Trophoblast cell (in vitro differentiated cells and primary cell): ENCODE results near the gene AFF4.

Experiments
- DNase-seq, 2 donors: peaks; one replicate each; pipeline ENCODE4 v3.0.0-alpha.2; 2016
- H2AFZ ChIP-seq: 2 replicates; pipeline ENCODE4 v1.6.1; 2013; ENCODE audit warnings: low read length, moderate library complexity, mild to moderate bottlenecking; ENCODE audit not compliant: insufficient read depth, poor library complexity
- H2AK5ac ChIP-seq: 2 replicates; pipeline ENCODE4 v1.6.1; 2013; ENCODE audit warnings: mild to moderate bottlenecking, low read length
- H2BK120ac ChIP-seq: 2 replicates; pipeline ENCODE4 v1.6.1; 2013; ENCODE audit warnings: low read length, mild to moderate bottlenecking, moderate library complexity; ENCODE audit not compliant: insufficient read depth, poor library complexity
- H2BK12ac ChIP-seq: 2 replicates; pipeline ENCODE4 v1.6.1; 2013; ENCODE audit warnings: mild to moderate bottlenecking, low read length, moderate library complexity
- H2BK5ac ChIP-seq: 2 replicates; pipeline ENCODE4 v1.6.1; 2013; ENCODE audit warnings: low read length, low read depth, moderate library complexity, mild to moderate bottlenecking; ENCODE audit not compliant: poor library complexity
- H3K14ac ChIP-seq: 2 replicates; pipeline ENCODE4 v1.6.1; 2013; ENCODE audit warnings: mild to moderate bottlenecking, low read length
- H3K18ac ChIP-seq: 2 replicates; pipeline ENCODE4 v1.6.1; 2013; ENCODE audit warnings: mild to moderate bottlenecking, low read length
- H3K23ac ChIP-seq: 2 replicates; pipeline ENCODE4 v1.6.1; 2013; ENCODE audit warnings: low read length
- H3K27ac ChIP-seq: 2 replicates; pipeline ENCODE4 v1.5.1; 2013; ENCODE audit warnings: low read depth, mild to moderate bottlenecking, inconsistent platforms, low read length, moderate library complexity
- H3K27me3 ChIP-seq: 2 replicates; pipeline ENCODE4 v1.6.1; 2013; ENCODE audit warnings: inconsistent platforms, mild to moderate bottlenecking, low read length, moderate library complexity; ENCODE audit not compliant: insufficient read depth
- H3K36me3 ChIP-seq, 2 experiments: 1 replicate in 1 of 2; 2 replicates in 1 of 2; pipeline ENCODE4 v1.6.1; 2013; ENCODE audit warnings: low read length in 2 of 2, mild to moderate bottlenecking in 2 of 2, moderate library complexity in 1 of 2; ENCODE audit not compliant: insufficient read depth in 2 of 2, control insufficient read depth in 1 of 2
- H3K4ac ChIP-seq: 2 replicates; pipeline ENCODE4 v1.6.1; 2013; ENCODE audit warnings: low read depth, mild to moderate bottlenecking, low read length, moderate library complexity
- H3K4me1 ChIP-seq, 2 experiments: 1 replicate in 1 of 2; 2 replicates in 1 of 2; pipeline ENCODE4 v1.6.1; 2013; ENCODE audit warnings: low read length in 2 of 2, mild to moderate bottlenecking in 2 of 2, moderate library complexity in 1 of 2; ENCODE audit not compliant: insufficient read depth in 2 of 2, control insufficient read depth in 1 of 2
- H3K4me2 ChIP-seq: 2 replicates; pipeline ENCODE4 v1.6.1; 2013; ENCODE audit warnings: inconsistent platforms, mild to moderate bottlenecking, low read length, moderate library complexity
- H3K4me3 ChIP-seq: 2 replicates; pipeline ENCODE4 v1.5.1; 2013; ENCODE audit warnings: mild to moderate bottlenecking, low read depth, low read length, inconsistent platforms
- H3K79me1 ChIP-seq: one replicate; pipeline ENCODE4 v1.6.1; 2013; ENCODE audit warnings: low read length
- H3K79me2 ChIP-seq: 2 replicates; pipeline ENCODE4 v1.6.1; 2013; ENCODE audit warnings: low read length, mild to moderate bottlenecking; ENCODE audit not compliant: control insufficient read depth, insufficient read depth, poor library complexity
- H3K9ac ChIP-seq: 2 replicates; pipeline ENCODE4 v1.6.1; 2013; ENCODE audit warnings: mild to moderate bottlenecking, low read length
- H3K9me3 ChIP-seq: 2 replicates; pipeline ENCODE4 v1.6.1; 2013; ENCODE audit warnings: low read depth, mild to moderate bottlenecking, control low read depth, inconsistent platforms, low read length; ENCODE audit not compliant: insufficient read depth
- H4K12ac ChIP-seq: 2 replicates; pipeline ENCODE4 v1.6.1; 2013; ENCODE audit warnings: low read depth, mild to moderate bottlenecking, low read length, moderate library complexity
- H4K8ac ChIP-seq: 2 replicates; pipeline ENCODE4 v1.6.1; 2013; ENCODE audit warnings: low read depth, mild to moderate bottlenecking, low read length, moderate library complexity
- H4K91ac ChIP-seq: one replicate; pipeline ENCODE4 v1.6.1; 2013; ENCODE audit warnings: low read depth, mild to moderate bottlenecking, low read length, moderate library complexity
- WGBS: extraction: QIAGEN DNeasy Blood & Tissue Kit; methylation state at CpG from one replicate; pipeline ENCODE4 v1.1.7; 2013; ENCODE audit warnings: missing lambda C conversion rate; ENCODE audit not compliant: insufficient read length, insufficient coverage; ENCODE audit errors: extremely low coverage; 5-methylcytosine and 5-hydroxymethylcytosine counted together

AFF4 gene

DNA sequence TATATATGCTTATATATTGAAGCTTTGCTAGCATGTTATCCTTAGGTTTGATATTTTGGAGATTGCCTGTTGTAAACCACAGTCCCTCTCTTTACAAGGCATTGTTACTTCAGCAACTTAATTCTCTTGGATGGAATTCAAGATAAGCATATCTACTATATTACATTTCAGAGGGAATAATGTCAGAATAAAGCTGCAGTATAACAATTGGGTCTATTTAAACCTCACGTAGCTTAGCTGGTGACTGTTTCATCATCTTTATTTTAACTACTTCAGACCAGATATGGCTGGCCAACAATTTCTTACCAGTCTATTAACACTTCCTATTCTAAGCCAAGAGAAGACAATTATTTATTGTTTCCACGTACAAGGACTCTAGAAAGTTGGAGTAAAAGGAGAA, 35.8 kb upstream of the AFF4 start:
- Histone ChIP-seq H2BK12ac (no peak overlapping the region), H3K9me3 (no peaks in the 10 kb centered on the region), H4K8ac (no peak overlapping the region), H3K4me3 (no peak overlapping the region), H4K91ac (no peak overlapping the region), H3K23ac (no peak overlapping the region), H2AFZ (no peak overlapping the region), H3K9ac (no peak overlapping the region), H3K18ac (no peak overlapping the region), H2BK5ac (no peak overlapping the region), H4K12ac (no peak overlapping the region), H3K14ac (no peak overlapping the region), H3K4me2 (no peak overlapping the region), H3K27ac (no peak overlapping the region), H3K4me1 (no peaks in the 10 kb centered on the region), H2BK120ac (no peak overlapping the region), H3K79me2 (no peaks in the 10 kb centered on the region), H3K79me1 (no peaks in the 10 kb centered on the region), H2AK5ac (no peak overlapping the region), H3K27me3 (no peaks in the 10 kb centered on the region), H3K36me3 (peaks cover 8 to 11% of the 10 kb centered on the region in 2 experiments), H3K4ac (no peak overlapping the region)
- no peak for DNase-seq
- no CpG with 5 or more reads among the region's 2 CpGs for WGBS

- Histone ChIP-seq H2AFZ (no peak overlapping the region), H3K9me3 (no peaks in the 10 kb centered on the region), H2BK12ac (no peak overlapping the region), H3K4ac (no peak overlapping the region), H3K4me1 (no peaks in the 10 kb centered on the region), H3K27me3 (no peaks in the 10 kb centered on the region), H4K12ac (no peak overlapping the region), H4K8ac (no peak overlapping the region), H3K4me3 (no peak overlapping the region), H3K4me2 (no peak overlapping the region), H3K79me1 (no peaks in the 10 kb centered on the region), H3K79me2 (no peaks in the 10 kb centered on the region), H4K91ac (no peak overlapping the region), H2BK120ac (no peak overlapping the region), H2BK5ac (no peak overlapping the region), H2AK5ac (no peak overlapping the region), H3K9ac (no peak overlapping the region), H3K23ac (no peak overlapping the region), H3K14ac (no peak overlapping the region), H3K27ac (no peak overlapping the region), H3K36me3 (peaks cover 6 to 8% of the 10 kb centered on the region in 2 experiments), H3K18ac (no peak overlapping the region)
- DNase-seq, result no peak
- no CpG with 5 or more reads among the region's 2 CpGs for WGBS
Measured at GRCh38 chr5:132998556-132998955, 35.1 kb upstream of the AFF4 start.

- Histone ChIP-seq H3K27me3 (no peaks in the 10 kb centered on the region), H2BK120ac (no peak overlapping the region), H3K9me3 (no peaks in the 10 kb centered on the region), H4K12ac (no peak overlapping the region), H3K4me3 (no peak overlapping the region), H3K27ac (no peak overlapping the region), H4K91ac (no peak overlapping the region), H3K4me1 (no peaks in the 10 kb centered on the region), H3K4me2 (no peak overlapping the region), H3K9ac (no peak overlapping the region), H2AFZ (no peak overlapping the region), H3K79me1 (no peaks in the 10 kb centered on the region), H3K79me2 (no peaks in the 10 kb centered on the region), H3K18ac (no peak overlapping the region), H4K8ac (no peak overlapping the region), H2BK12ac (no peak overlapping the region), H3K23ac (no peak overlapping the region), H3K36me3 (peaks cover 1 to 2% of the 10 kb centered on the region in 2 experiments), H3K4ac (no peak overlapping the region), H2BK5ac (no peak overlapping the region), H2AK5ac (no peak overlapping the region), H3K14ac (no peak overlapping the region)
- DNase-seq, result no peak
- WGBS, result no CpG with 5 or more reads among the region's 1 CpG
Measured at GRCh38 chr5:132996307-132996706, 32.9 kb upstream of the AFF4 start.

DNA sequence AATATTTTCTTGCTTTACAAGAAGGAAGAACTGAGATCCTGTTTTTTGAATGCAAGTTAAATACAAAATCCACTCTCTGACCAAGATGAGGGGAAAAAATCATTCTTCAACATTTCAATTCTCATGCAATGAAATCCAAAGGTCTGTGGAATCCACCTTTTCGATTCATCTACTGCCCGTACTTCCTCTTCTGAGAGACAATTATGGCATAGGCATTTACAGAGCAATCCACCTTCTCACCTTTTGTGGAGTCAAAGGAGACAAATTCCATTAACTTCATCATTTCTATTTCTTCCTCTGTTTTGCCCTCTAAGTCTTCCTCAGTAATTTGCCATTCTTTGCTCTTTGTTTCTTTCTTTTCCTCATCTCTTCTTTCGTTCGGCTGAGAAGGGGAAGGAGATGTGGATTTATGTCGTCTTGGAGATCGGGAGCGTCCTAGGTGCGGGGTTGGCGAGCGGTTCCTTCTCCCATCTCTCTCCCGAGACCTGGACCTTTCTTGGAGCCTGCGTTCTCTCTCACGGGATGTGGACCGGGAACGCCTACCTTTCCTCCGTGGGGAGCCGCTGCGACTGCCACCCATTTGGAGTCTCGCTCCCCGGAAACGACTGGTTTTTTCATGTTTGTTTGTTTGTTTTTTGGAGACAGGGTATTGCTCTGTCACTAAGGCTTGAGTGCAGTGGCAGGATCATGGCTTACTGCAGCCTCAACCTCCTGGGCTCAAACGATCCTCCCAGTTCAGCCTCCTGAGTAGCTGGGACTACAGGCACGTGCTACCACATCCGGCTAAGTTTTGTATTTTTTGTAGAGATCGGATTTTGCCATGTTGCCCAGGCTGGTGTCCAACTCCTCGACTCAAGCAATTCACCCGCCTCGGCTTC, 24.3 kb upstream of the AFF4 start:
- no peak overlapping the region for H2AFZ ChIP-seq
- H3K9me3 ChIP-seq, result no peaks in the 10 kb centered on the region
- H3K23ac ChIP-seq, result no peak overlapping the region
- H2AK5ac ChIP-seq, result no peak overlapping the region
- no peaks in the 10 kb centered on the region for H3K27me3 ChIP-seq
- no peak overlapping the region for H2BK120ac ChIP-seq
- H4K12ac ChIP-seq, result no peak overlapping the region
- no peak overlapping the region for H3K27ac ChIP-seq
- no CpG with 5 or more reads among the region's 28 CpGs for WGBS
- H2BK12ac ChIP-seq, result no peak overlapping the region
- no peak overlapping the region for H3K4ac ChIP-seq
- H3K4me2 ChIP-seq, result no peak overlapping the region
- no peak overlapping the region for H4K91ac ChIP-seq
- H3K36me3 ChIP-seq, result no peaks in the 10 kb centered on the region
- no peak overlapping the region for H3K9ac ChIP-seq
- H3K4me1 ChIP-seq, result no peaks in the 10 kb centered on the region
- no peak overlapping the region for H3K4me3 ChIP-seq
- H3K79me2 ChIP-seq, result no peaks in the 10 kb centered on the region
- H2BK5ac ChIP-seq, result no peak overlapping the region
- peak in 1 of 2 donors; percentile 64 for DNase-seq
- no peaks in the 10 kb centered on the region for H3K79me1 ChIP-seq
- no peak overlapping the region for H3K18ac ChIP-seq
- H4K8ac ChIP-seq, result no peak overlapping the region
- H3K14ac ChIP-seq, result no peak overlapping the region
